Measurements from ENCODE around the gene NLRP8.
A peak's percentile ranks its signal among the peaks of the same experiment; 100 is the strongest.
"Not testable (repeated sequence)": the region's sequence is repeated elsewhere in the genome, so short reads cannot be mapped to it uniquely, and the experiment has no call there.

The NLRP8 gene

DNA sequence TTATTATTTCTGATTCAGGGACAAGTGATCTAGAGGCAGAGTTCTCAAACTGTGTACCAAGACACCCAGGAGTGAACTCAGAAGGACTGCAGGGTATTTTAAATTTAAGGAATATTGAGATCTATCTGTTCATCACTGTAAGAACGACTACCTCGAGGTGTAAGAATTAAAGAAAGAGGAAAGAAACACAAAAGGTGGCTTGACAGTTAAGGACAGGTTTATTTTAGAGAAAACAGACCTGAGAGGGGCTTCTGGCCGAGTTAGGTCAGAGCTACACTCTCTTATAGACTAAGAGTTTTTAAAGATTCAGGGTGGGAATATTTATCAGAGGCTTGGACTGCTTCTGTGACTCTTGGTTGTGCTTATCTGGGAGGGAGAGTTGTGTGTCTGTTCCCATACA, 26.4 kb downstream of the NLRP8 start:
- no peak for DNase-seq (ENCODE audit: low spot score)

DNA sequence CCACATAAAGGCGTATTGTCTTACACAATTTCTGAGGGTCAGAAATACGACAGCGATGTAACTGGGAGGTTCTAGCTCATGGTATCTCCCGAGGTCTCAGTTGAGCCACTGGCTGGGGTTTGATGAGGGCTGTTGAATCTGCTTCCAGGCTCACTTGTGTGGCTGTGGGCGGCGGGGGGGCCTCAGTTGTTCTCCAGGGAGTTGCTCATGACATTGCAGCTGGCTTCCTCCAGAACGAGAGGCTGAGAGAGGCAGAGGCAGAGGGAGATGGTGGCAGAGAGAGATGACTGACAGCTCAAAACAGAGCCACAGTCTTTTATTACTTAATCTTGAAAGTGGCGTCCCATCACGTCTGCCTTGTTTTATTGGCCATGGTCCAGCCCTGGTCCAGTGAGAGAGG, 32.8 kb downstream of the NLRP8 start:
- no peak for DNase-seq (ENCODE audit: low spot score)

- no peak for DNase-seq (ENCODE audit: low spot score)
Observed at GRCh38 chr19:55985254-55985653, 37.6 kb downstream of the NLRP8 start.

DNA sequence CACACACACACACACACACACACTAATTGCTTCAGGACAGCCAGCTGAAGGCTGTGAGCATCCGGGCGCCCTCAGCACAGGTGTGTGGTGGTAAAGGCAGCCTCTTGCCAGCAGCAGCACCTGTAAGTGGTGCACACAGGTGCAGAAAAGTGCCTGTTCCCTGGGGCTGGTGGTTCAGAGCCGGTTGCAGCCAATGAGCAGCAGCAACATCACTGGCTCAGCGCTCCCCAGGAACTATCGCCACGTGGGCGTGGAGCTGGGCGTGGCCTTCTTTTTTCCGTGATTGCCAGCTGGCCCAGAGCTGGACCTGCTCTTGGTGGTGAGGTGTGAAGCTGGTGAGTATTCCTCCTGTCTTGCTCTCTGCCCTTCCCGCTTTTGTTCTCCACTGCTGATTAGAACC, 38.9 kb downstream of the NLRP8 start, which contains the start of gene NLRP5:
Gene NLRP5, plus strand, starts transcription at position 289 of the 400 bp plus-strand sequence.
- DNase-seq (ENCODE audit: low spot score) = no peak

DNA sequence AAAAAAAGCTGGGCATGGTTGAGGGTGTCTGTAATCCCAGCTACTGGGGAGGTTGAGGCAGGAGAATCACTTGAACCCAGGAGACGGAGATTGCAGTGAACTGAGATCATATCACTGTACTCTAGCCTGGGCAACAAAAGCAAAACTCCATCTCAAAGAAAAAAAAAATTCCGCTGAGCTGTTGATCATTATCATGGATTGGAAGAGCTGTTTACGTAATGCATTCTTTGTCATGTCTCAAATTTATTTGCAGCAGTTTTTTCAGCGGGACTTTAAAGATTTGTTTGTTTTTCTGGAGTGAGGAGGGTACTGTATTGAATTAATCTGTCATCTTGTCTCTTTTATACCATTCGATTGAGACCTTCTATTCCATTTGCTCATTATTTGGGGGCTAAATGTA, 43.2 kb downstream of the NLRP8 start:
- DNase-seq (ENCODE audit: low spot score) = no peak

DNA sequence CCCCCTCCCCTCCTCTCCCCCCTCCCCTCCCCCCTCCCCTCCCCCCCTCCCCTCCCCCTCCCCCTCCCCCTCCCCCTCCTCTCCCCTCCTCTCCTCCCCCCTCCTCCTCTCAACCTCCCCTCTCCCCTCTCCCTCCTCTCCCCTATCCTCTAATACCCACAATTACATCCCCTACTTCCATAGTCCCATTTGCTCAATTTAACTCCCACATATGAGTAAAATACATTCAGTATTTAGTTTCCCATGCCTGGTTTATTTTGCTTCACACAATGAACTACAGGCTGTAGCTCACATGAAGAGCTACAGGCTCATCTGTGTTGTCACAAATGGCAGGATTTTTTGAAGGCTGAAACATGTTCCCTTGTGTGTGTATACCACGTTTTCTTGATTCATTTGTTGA, 45.9 kb downstream of the NLRP8 start:
- DNase-seq (ENCODE audit: low spot score) = no peak

GRCh38 chr19:56014765-56015164, 67.1 kb downstream of the NLRP8 start:
- no peak for DNase-seq (ENCODE audit: low spot score)

DNA sequence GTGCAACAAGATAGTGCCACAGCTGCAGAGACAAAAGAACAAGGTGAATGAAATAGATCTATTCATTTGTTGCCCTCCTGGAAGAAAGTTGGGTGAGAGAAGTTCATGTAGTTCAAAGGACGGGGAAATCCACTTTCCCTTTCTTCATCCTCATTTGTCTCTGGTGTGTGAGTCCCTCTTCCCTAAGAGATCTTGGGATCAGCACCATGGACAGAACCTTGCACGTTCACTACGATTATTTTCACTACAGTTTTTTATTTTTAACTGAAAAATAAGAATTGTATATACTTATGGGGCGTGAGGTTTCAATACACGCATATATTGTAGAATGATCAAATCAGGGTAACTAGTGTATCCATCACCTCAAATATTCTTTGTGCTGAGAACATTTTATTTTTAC, 68.1 kb downstream of the NLRP8 start:
- DNase-seq (ENCODE audit: low spot score) = peak; percentile 49

DNA sequence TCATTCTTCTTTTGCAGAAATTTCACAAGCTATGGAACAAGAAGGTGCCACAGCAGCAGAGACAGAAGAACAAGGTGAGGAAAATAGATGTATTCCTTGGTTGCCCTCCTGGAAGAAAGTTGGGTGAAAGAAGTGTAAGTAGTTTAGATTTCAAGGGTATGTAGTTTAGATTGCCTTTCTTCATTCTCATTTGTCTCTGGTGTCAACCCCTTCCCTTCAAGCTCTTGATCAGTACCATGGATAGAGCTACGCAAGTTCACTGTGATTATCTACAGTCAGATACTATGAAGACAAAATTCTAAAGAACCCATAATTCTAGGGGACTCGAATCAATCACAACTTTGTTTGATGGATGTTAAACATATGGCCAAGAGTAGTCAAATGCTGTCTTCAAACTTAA, 71.7 kb downstream of the NLRP8 start:
- not testable (repeated sequence) for DNase-seq (ENCODE audit: low spot score)

- not testable (repeated sequence) for DNase-seq (ENCODE audit: low spot score)
Observed at GRCh38 chr19:56020355-56020975, 72.8 kb downstream of the NLRP8 start.

- no peak for DNase-seq (ENCODE audit: low spot score)
Observed at GRCh38 chr19:56026769-56027168, 79.1 kb downstream of the NLRP8 start.

All from HuH-7.5 (cell line).